Peyer's patch (tissue), 4 donors: ENCODE measurements around the gene NHEJ1. TPM values are rescaled to one million over a fixed set of nuclear protein-coding genes. Genes with fewer than 3 reads are reported as not detected.

Experiments used
- DNase-seq, 3 donors: peaks; one replicate each; pipeline ENCODE4 v3.0.0-alpha.2; 2017 to 2019
- H3K27ac ChIP-seq, 4 donors: fragments of 200-600 bp; sonication (generic); one replicate each; pipeline ENCODE4 v1.5.1; 2016 to 2019
- H3K27me3 ChIP-seq, 2 donors: fragments of 200-600 bp; sonication (generic); one replicate each; pipeline ENCODE4 v1.5.1; 2019
- H3K36me3 ChIP-seq, 3 donors: fragments of 200-600 bp; sonication (generic); one replicate each; pipeline ENCODE4 v1.5.1; 2016 to 2019
- H3K4me1 ChIP-seq, 4 donors: fragments of 200-600 bp; sonication (generic); one replicate each; pipeline ENCODE4 v1.5.1; 2016 to 2019
- H3K4me3 ChIP-seq, 4 donors: fragments of 200-600 bp; sonication (generic); 1 replicate in 3 of 4; 2 replicates in 1 of 4; pipeline ENCODE4 v1.5.1; 2016 to 2019; ENCODE audit warnings: mild to moderate bottlenecking in 1 of 4
- H3K9me3 ChIP-seq, 4 donors: fragments of 200-600 bp; sonication (generic); one replicate each; pipeline ENCODE4 v1.5.1; 2016 to 2019; ENCODE audit warnings: mild to moderate bottlenecking in 1 of 4
- POLR2A ChIP-seq, 2 donors: fragments of 450-650 bp; IDR thresholded peaks; one replicate each; pipeline ENCODE4 v1.5.1; 2017; ENCODE audit warnings: antibody characterized with exemption in 2 of 2, mild to moderate bottlenecking in 2 of 2, moderate library complexity in 2 of 2
- total RNA-seq, 4 donors: library from RNA; depleted of rRNA; stranded (reverse); fragments of >200 nt; gene quantifications; one replicate each; pipeline ENCODE4 v1.1.0, GENCODE V29; 2016
- TF ChIP-seq, protein P1 (sequence below), 6 experiments: fragments of 450-650 bp in 4 of 6; fragments of 200-600 bp in 2 of 6; sonication (generic) in 1 of 6; IDR thresholded peaks; one replicate each; pipeline ENCODE4 v1.5.1; 2017 to 2019; ENCODE audit warnings: antibody characterized with exemption in 6 of 6, mild to moderate bottlenecking in 3 of 6, moderate library complexity in 1 of 6

Gene NHEJ1
- total RNA-seq, 4 donors from 2014 or later = 28.1 to 91.6 (median 67.2) TPM

DNA sequence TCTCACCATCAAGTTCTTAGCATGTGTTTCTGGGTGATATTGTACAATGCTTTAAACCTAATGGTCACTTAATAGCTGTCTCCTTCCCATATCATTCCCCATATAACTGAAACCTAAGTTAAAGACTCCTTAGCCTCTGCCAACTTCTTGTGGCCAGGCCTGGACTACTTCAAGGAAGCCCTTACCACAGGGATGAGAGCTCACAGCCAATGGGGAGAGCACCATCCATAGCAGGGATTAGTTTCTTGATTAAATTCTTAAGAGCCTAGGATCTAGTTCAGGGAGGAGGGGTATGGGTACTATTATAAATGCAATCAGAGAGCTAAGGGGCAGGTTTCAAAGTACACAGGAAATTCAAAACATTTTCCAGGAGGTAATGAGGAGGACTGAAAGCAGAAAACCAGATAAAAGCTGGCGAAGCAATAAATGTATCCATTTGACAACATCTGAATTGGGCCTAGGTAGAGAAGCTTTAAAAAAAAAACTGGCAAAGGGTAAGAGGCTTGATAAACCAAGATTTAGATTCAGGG, 65.1 kb downstream of the NHEJ1 start:
- Histone ChIP-seq H3K27me3 (no peaks in the 10 kb centered on the region), H3K27ac (no peak overlapping the region), H3K9me3 (no peaks in the 10 kb centered on the region), H3K4me3 (no peak overlapping the region), H3K36me3 (peaks cover 0 to 5% (median 0%) of the 10 kb centered on the region in 3 donors), H3K4me1 (peaks cover 0 to 3% (median 0%) of the 10 kb centered on the region in 4 donors)
- TF ChIP-seq POLR2A (IDR thresholded peaks at IDR 0.05) = no peak
- TF ChIP-seq, protein P1, sequence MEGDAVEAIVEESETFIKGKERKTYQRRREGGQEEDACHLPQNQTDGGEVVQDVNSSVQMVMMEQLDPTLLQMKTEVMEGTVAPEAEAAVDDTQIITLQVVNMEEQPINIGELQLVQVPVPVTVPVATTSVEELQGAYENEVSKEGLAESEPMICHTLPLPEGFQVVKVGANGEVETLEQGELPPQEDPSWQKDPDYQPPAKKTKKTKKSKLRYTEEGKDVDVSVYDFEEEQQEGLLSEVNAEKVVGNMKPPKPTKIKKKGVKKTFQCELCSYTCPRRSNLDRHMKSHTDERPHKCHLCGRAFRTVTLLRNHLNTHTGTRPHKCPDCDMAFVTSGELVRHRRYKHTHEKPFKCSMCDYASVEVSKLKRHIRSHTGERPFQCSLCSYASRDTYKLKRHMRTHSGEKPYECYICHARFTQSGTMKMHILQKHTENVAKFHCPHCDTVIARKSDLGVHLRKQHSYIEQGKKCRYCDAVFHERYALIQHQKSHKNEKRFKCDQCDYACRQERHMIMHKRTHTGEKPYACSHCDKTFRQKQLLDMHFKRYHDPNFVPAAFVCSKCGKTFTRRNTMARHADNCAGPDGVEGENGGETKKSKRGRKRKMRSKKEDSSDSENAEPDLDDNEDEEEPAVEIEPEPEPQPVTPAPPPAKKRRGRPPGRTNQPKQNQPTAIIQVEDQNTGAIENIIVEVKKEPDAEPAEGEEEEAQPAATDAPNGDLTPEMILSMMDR (IDR thresholded peaks at IDR 0.05) = no peak
- DNase-seq = no peak

DNA sequence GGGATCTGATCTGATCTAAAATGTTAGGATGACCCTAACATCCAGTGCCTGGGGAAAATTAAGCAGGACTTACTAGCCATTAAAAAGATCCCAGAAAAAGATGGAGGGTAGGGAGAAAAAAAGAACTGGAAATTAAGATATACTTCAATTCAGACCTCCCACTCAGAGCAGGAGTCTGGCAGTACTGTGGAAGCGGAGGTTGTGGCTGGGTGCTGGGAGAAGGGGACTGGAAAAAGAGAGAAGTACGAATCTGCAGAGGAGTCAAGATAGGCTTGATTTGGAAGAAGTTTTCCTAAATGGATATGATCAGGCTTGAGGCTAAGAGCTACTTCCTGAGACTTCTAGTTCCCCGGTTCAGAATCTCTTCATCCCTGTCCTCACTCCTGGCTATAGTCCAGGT, 66.4 kb downstream of the NHEJ1 start:
- Histone ChIP-seq H3K4me1 (peaks cover 0 to 3% (median 0%) of the 10 kb centered on the region in 4 donors), H3K4me3 (no peak overlapping the region), H3K9me3 (no peaks in the 10 kb centered on the region), H3K27me3 (no peaks in the 10 kb centered on the region), H3K27ac (no peak overlapping the region), H3K36me3 (peaks cover 0 to 5% (median 0%) of the 10 kb centered on the region in 3 donors)
- DNase-seq = no peak
- TF ChIP-seq, protein P1 (IDR thresholded peaks at IDR 0.05) = no peak
- TF ChIP-seq POLR2A (IDR thresholded peaks at IDR 0.05) = no peak

DNA sequence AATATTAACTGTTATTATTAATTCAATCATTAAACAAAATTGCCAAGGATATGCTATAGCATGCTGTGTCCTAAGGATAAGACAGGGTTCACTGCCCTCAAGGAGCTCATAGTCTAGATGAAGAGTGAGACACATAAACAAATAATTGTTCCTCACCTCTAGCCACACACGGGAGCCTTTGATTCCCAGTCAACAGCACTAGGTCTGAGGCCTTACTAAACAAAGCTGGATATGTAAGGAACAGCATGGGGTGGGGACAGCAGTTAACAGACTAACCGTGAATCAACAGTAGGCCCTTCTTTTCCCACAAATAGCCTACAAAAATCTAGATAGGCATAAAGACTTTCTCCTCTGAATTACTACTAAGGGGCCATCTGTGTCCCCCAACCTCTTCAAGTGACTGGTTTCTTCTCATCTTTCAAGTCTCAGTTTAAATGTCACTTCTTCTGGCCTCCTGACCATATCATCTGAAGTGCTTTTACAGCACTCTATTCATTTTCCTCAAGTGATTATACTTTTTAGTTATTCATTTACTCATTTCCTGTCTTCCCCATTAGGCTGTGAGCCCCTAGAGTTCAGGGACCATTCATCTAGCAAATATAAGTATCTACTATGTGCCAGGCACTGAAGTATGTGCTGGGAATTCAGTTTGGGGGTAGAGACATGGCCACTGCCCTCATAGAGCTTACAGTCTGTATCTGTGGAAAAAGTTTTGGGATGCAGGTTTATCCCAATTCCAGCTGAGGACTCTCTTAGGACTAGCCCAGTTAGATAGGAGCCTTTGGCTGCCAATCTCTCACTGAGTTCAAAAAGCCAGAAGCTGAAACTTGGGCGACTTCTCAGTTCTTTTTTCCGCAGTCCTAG, 69.9 kb downstream of the NHEJ1 start:
- no peak for DNase-seq
- no peak overlapping the region for H3K27ac ChIP-seq
- H3K4me1 ChIP-seq = peaks cover 0 to 3% (median 0%) of the 10 kb centered on the region in 4 donors
- H3K9me3 ChIP-seq = no peaks in the 10 kb centered on the region
- H3K36me3 ChIP-seq = peaks cover 0 to 5% (median 4%) of the 10 kb centered on the region in 3 donors
- H3K4me3 ChIP-seq = no peak overlapping the region
- no peak for TF ChIP-seq POLR2A (IDR thresholded peaks at IDR 0.05)
- TF ChIP-seq, protein P1 (IDR thresholded peaks at IDR 0.05) = no peak
- H3K27me3 ChIP-seq = no peaks in the 10 kb centered on the region

DNA sequence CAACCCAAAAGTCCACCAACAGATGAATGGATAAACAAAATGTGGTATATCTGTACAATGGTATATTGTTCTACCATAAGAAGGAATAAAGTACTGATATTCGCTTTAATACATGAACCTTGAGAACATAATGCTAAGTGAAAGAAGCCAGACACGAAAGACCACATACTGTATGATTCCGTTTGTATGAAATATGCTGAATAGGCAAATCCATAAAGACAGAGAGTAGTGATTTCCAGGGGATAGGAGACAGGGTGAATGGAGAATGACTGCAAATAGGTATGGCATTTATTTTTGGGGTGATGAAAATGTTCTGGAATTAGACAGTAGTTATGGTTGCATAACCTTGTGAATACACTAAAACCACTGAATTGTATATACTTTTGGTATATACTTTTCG, 71.3 kb downstream of the NHEJ1 start:
- H3K9me3 ChIP-seq = no peaks in the 10 kb centered on the region
- no peak for DNase-seq
- H3K27ac ChIP-seq = no peak overlapping the region
- peaks cover 0 to 3% (median 0%) of the 10 kb centered on the region in 4 donors for H3K4me1 ChIP-seq
- peaks cover 0 to 4% (median 0%) of the 10 kb centered on the region in 3 donors for H3K36me3 ChIP-seq
- no peak for TF ChIP-seq POLR2A (IDR thresholded peaks at IDR 0.05)
- H3K4me3 ChIP-seq = no peak overlapping the region
- no peaks in the 10 kb centered on the region for H3K27me3 ChIP-seq

DNA sequence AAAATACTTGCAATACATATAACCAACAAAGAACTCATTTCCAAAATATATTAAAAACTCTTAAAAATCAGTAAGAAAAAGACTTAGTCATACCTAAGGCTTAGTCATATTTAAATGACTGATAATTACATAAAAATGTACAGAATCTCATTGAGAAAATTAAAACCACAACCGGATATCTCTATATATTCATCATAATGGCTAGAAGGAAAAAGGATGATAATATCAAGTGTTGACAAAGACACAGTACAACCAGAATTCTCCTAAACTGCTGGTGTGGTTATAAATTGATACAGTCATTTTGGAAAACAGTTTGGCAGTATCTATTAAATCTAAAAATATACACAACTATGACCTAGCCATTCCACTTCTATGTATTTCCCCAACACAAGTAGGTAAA, 72.8 kb downstream of the NHEJ1 start:
- peaks cover 0 to 7% (median 0%) of the 10 kb centered on the region in 4 donors for H3K4me1 ChIP-seq
- H3K27ac ChIP-seq = no peak overlapping the region
- H3K9me3 ChIP-seq = no peaks in the 10 kb centered on the region
- TF ChIP-seq, protein P1 (IDR thresholded peaks at IDR 0.05) = no peak
- TF ChIP-seq POLR2A (IDR thresholded peaks at IDR 0.05) = no peak
- no peak for DNase-seq
- no peak overlapping the region for H3K4me3 ChIP-seq
- H3K27me3 ChIP-seq = no peaks in the 10 kb centered on the region
- H3K36me3 ChIP-seq = peaks cover 0 to 4% (median 0%) of the 10 kb centered on the region in 3 donors

DNA sequence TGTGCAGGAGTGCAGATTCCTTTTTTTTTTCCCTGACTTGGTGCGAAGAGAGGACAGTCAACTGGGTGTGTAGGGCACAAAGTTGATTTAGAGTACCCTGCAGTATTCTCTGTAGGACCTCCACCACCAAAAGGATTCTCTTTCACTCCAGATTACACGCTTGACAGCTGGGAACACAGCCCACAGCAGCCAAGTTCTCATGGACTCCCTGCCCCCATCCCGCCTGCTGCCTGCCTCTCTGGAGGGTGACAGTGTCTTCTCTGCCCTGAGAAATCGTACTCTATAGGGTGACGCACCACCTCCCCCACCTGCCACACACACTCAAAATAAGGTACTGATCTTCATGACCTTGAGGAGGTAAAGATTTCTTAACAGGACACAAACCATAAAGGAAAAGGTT, 73.3 kb downstream of the NHEJ1 start:
- Histone ChIP-seq H3K36me3 (peaks cover 0 to 4% (median 0%) of the 10 kb centered on the region in 3 donors), H3K27me3 (no peaks in the 10 kb centered on the region), H3K27ac (no peak overlapping the region), H3K9me3 (no peaks in the 10 kb centered on the region), H3K4me1 (peaks cover 0 to 11% (median 0%) of the 10 kb centered on the region in 4 donors), H3K4me3 (no peak overlapping the region)
- DNase-seq = no peak
- TF ChIP-seq, protein P1 (IDR thresholded peaks at IDR 0.05) = no peak
- no peak for TF ChIP-seq POLR2A (IDR thresholded peaks at IDR 0.05)
